Measurements from ENCODE around the gene MREG. TPM values are rescaled to one million over a fixed set of nuclear protein-coding genes. Genes with fewer than 3 reads are reported as not detected.

MREG gene
- total and polyA plus RNA-seq, 10 of the 15 experiments (the other 5 are each of a cell fraction or from before 2014, with no cell fraction given) = 6.9 to 45.0 (median 28.5) TPM

GRCh38 chr2:215917953-215918620 is 95.3 kb downstream of the MREG start (continued):
- TF ChIP-seq ZBTB4 (CRISPR knock-in tag; IDR thresholded peaks at IDR 0.05) (no peak), CREM (IDR thresholded peaks at IDR 0.05; ENCODE audit: low read depth) (peak; percentile 57; the same call in 1 of the 2 replicates), CHD4 (IDR thresholded peaks at IDR 0.05) (no peak), MTA3 (IDR thresholded peaks at IDR 0.05; ENCODE audit: borderline replicate concordance, low read length) (peak; percentile 79; the same call in 1 of the 2 replicates), MLLT1 (IDR thresholded peaks at IDR 0.05) (peak; percentile 64; the same call in 1 of the 2 replicates), REST (IDR thresholded peaks at IDR 0.05; ENCODE audit: low read depth, low read length) (no peak), JUNB (IDR thresholded peaks at IDR 0.05) (peak; percentile 97), BCL11A (IDR thresholded peaks at IDR 0.05; ENCODE audit: low read depth, low read length) (peak; percentile 80), MAX (IDR thresholded peaks at IDR 0.05; ENCODE audit: low read depth, low read length) (no peak), ATF7 (IDR thresholded peaks at IDR 0.05; ENCODE audit: low read depth) (peak; percentile 84), IKZF2 (IDR thresholded peaks at IDR 0.05) (peak; percentile 95 to 96), SKIL (IDR thresholded peaks at IDR 0.05; ENCODE audit: low read depth, poor library complexity, severe bottlenecking) (peak; percentile 90), STAT3 (IDR thresholded peaks at IDR 0.05; ENCODE audit: low read depth, low read length) (0 out of 2 replicates have a peak, but pooled peaks have one; percentile 57), IKZF1 (conservative IDR thresholded peaks at IDR 0.05) (peak; percentile 93), PAX5 (IDR thresholded peaks at IDR 0.05; ENCODE audit: borderline replicate concordance, low read depth, low read length) (peak; percentile 54; the same call in 1 of the 2 replicates), GABPA (IDR thresholded peaks at IDR 0.05; ENCODE audit: low read depth) (no peak), BHLHE40 (IDR thresholded peaks at IDR 0.05; ENCODE audit: borderline replicate concordance in 1 of 2, low read depth in 2 of 2, low read length in 1 of 2) (peak; percentile 42 to 73; a peak in 3 of 4 replicates), RAD51 (IDR thresholded peaks at IDR 0.05) (0 out of 2 replicates have a peak, but pooled peaks have one; percentile 10), BACH1 (IDR thresholded peaks at IDR 0.05; ENCODE audit: borderline replicate concordance) (0 out of 2 replicates have a peak, but pooled peaks have one; percentile 30), BRCA1 (IDR thresholded peaks at IDR 0.05; ENCODE audit: low read depth, low read length) (no peak)
